ENCODE data around the gene CAMTA2. TPM values are rescaled to one million over a fixed set of nuclear protein-coding genes. Genes with fewer than 3 reads are reported as not detected.

CAMTA2 gene
- total and polyA plus RNA-seq, 3 experiments from 2014 or later, result 19.6 to 90.6 (median 85.6) TPM

GRCh38 chr17:4967539-4968485 is 19.7 kb downstream of the CAMTA2 start, which contains the start of gene SPAG7:
Gene SPAG7 (minus strand): TSS chr17:4967817. CDS start chr17:4967804, 13 bp downstream.
- H3K4me1 ChIP-seq (ENCODE audit: insufficient read depth, low read length), result peaks cover 20% of the 10 kb centered on the region
- peak; percentile 89 to 98 (median 95) for DNase-seq
- peak within 1 kb of the TSS; percentile 100 for H3K4me3 ChIP-seq (ENCODE audit: low read length)
- peaks cover 0 to 42% (median 3%) of the 10 kb centered on the region in 3 donors for H3K36me3 Mint-ChIP-seq
- H3K27me3 ChIP-seq (ENCODE audit: insufficient read depth, low read length, poor library complexity, severe bottlenecking), result no peaks in the 10 kb centered on the region
- H3K4me3 Mint-ChIP-seq, result no peak within 1 kb of the TSS
- H3K27ac ChIP-seq (ENCODE audit: low read depth, low read length), result peak within 1 kb of the TSS; percentile 76
- peaks cover 16 to 20% (median 20%) of the 10 kb centered on the region in 3 donors for H3K4me1 Mint-ChIP-seq
- no peaks in the 10 kb centered on the region for H3K27me3 Mint-ChIP-seq
- H3K9me3 Mint-ChIP-seq, result no peaks in the 10 kb centered on the region
- CTCF ChIA-PET, result interaction anchor here (1.0 to 5.1 kb wide), 24 partner anchors 12 to 264 kb away, joined by 3 to 34 read pairs (median 6); partner anchors contain the start of genes C17orf107, CAMTA2, CHRNE and ENO3
- no peaks in the 10 kb centered on the region for H3K9me3 ChIP-seq (ENCODE audit: low read length)
- H3K27ac Mint-ChIP-seq, result peak within 1 kb of the TSS in 4 of 8 donors; percentile 8 to 93 (median 82)
- peaks cover 7% of the 10 kb centered on the region for H3K36me3 ChIP-seq (ENCODE audit: insufficient read depth, low read length)
- POLR2A ChIA-PET, result interaction anchor here (0.7 to 5.2 kb wide), 17 partner anchors 10 to 824 kb away, joined by 3 to 187 read pairs (median 6); partner anchors contain the start of genes C17orf107, CAMTA2, CYB5D2 and ENO3

- peaks cover 0 to 34% (median 3%) of the 10 kb centered on the region in 3 donors for H3K36me3 Mint-ChIP-seq
- no peaks in the 10 kb centered on the region for H3K9me3 ChIP-seq (ENCODE audit: low read length)
Measured at GRCh38 chr17:4966844-4967538, 20.5 kb downstream of the CAMTA2 start.

GRCh38 chr17:4965311-4965986 is 22.0 kb downstream of the CAMTA2 start:
- DNase-seq, result no peak
- Histone ChIP-seq H3K9me3 (ENCODE audit: low read length) (no peaks in the 10 kb centered on the region), H3K4me1 (ENCODE audit: insufficient read depth, low read length) (peaks cover 20% of the 10 kb centered on the region), H3K27ac (ENCODE audit: low read depth, low read length) (no peak overlapping the region), H3K36me3 (ENCODE audit: insufficient read depth, low read length) (no peaks in the 10 kb centered on the region), H3K27me3 (ENCODE audit: insufficient read depth, low read length, poor library complexity, severe bottlenecking) (no peaks in the 10 kb centered on the region), H3K4me3 (ENCODE audit: low read length) (no peak overlapping the region)
- peak overlapping the region in 2 of 8 donors; percentile 63 to 84 for H3K27ac Mint-ChIP-seq
- peaks cover 0 to 30% (median 6%) of the 10 kb centered on the region in 3 donors for H3K36me3 Mint-ChIP-seq
- H3K4me3 Mint-ChIP-seq, result peak overlapping the region in 5 of 7 donors; percentile 13 to 60 (median 47)
- ChIA-PET POLR2A (interaction anchor here (2.1 to 5.2 kb wide), 4 partner anchors 15 to 66 kb away, joined by 6 to 187 read pairs (median 43); partner anchors contain the start of genes C17orf107, CAMTA2, ENO3 and PFN1), CTCF (interaction anchor here (1.0 to 5.1 kb wide), 8 partner anchors 9 to 98 kb away, joined by 3 to 34 read pairs (median 4); partner anchors contain the start of genes CHRNE, ENO3, PFN1 and RNF167)
- no peaks in the 10 kb centered on the region for H3K27me3 Mint-ChIP-seq
- peaks cover 13 to 16% (median 15%) of the 10 kb centered on the region in 3 donors for H3K4me1 Mint-ChIP-seq
- peaks cover 0 to 2% (median 0%) of the 10 kb centered on the region in 5 donors for H3K9me3 Mint-ChIP-seq

More at GRCh38 chr17:4966844-4967538, 20.5 kb downstream of the CAMTA2 start:
- Mint-ChIP-seq H3K9me3 (no peaks in the 10 kb centered on the region), H3K27ac (peak overlapping the region in 2 of 8 donors; percentile 8 to 80), H3K27me3 (no peaks in the 10 kb centered on the region), H3K4me3 (no peak overlapping the region), H3K4me1 (peaks cover 16 to 20% (median 20%) of the 10 kb centered on the region in 3 donors)
- ChIA-PET CTCF (interaction anchor here (0.6 to 5.1 kb wide), 25 partner anchors 11 to 264 kb away, joined by 3 to 34 read pairs (median 5); partner anchors contain the start of genes C17orf107, CAMTA2, CHRNE and ENO3), POLR2A (interaction anchor here (0.6 to 5.2 kb wide), 16 partner anchors 9 to 823 kb away, joined by 3 to 187 read pairs (median 6); partner anchors contain the start of genes C17orf107, CAMTA2, CHRNE and CYB5D2)
- Histone ChIP-seq H3K36me3 (ENCODE audit: insufficient read depth, low read length) (no peaks in the 10 kb centered on the region), H3K4me1 (ENCODE audit: insufficient read depth, low read length) (peaks cover 20% of the 10 kb centered on the region), H3K27ac (ENCODE audit: low read depth, low read length) (peak overlapping the region; percentile 76), H3K27me3 (ENCODE audit: insufficient read depth, low read length, poor library complexity, severe bottlenecking) (no peaks in the 10 kb centered on the region), H3K4me3 (ENCODE audit: low read length) (peak overlapping the region; percentile 100)
- DNase-seq, result peak; percentile 90 to 98 (median 97)

GRCh38 chr17:4960279-4960922 is 27.1 kb downstream of the CAMTA2 start:
- no peak overlapping the region for H3K27ac ChIP-seq (ENCODE audit: low read depth, low read length)
- ChIA-PET POLR2A (no interaction called here), CTCF (no interaction called here)
- peaks cover 0 to 36% (median 7%) of the 10 kb centered on the region in 3 donors for H3K36me3 Mint-ChIP-seq
- no peak overlapping the region for H3K4me3 ChIP-seq (ENCODE audit: low read length)
- H3K4me3 Mint-ChIP-seq, result peak overlapping the region in 1 of 7 donors; percentile 32
- peaks cover 3 to 15% (median 9%) of the 10 kb centered on the region in 3 donors for H3K4me1 Mint-ChIP-seq
- H3K9me3 Mint-ChIP-seq, result peaks cover 0 to 2% (median 0%) of the 10 kb centered on the region in 5 donors
- no peaks in the 10 kb centered on the region for H3K9me3 ChIP-seq (ENCODE audit: low read length)
- no peaks in the 10 kb centered on the region for H3K27me3 ChIP-seq (ENCODE audit: insufficient read depth, low read length, poor library complexity, severe bottlenecking)
- no peaks in the 10 kb centered on the region for H3K4me1 ChIP-seq (ENCODE audit: insufficient read depth, low read length)
- no peak for DNase-seq
- peak overlapping the region in 2 of 8 donors; percentile 38 to 81 for H3K27ac Mint-ChIP-seq
- H3K36me3 ChIP-seq (ENCODE audit: insufficient read depth, low read length), result peaks cover 3% of the 10 kb centered on the region
- H3K27me3 Mint-ChIP-seq, result no peaks in the 10 kb centered on the region

- no peak for DNase-seq
- Histone ChIP-seq H3K36me3 (ENCODE audit: insufficient read depth, low read length) (peaks cover 3% of the 10 kb centered on the region), H3K9me3 (ENCODE audit: low read length) (no peaks in the 10 kb centered on the region), H3K4me3 (ENCODE audit: low read length) (no peak overlapping the region), H3K27me3 (ENCODE audit: insufficient read depth, low read length, poor library complexity, severe bottlenecking) (no peaks in the 10 kb centered on the region), H3K4me1 (ENCODE audit: insufficient read depth, low read length) (no peaks in the 10 kb centered on the region), H3K27ac (ENCODE audit: low read depth, low read length) (no peak overlapping the region)
- peaks cover 0 to 2% (median 0%) of the 10 kb centered on the region in 5 donors for H3K9me3 Mint-ChIP-seq
- H3K4me1 Mint-ChIP-seq, result peaks cover 0 to 11% (median 6%) of the 10 kb centered on the region in 3 donors
- POLR2A ChIA-PET, result no interaction called here
- no peaks in the 10 kb centered on the region for H3K27me3 Mint-ChIP-seq
- H3K36me3 Mint-ChIP-seq, result peaks cover 0 to 33% (median 5%) of the 10 kb centered on the region in 3 donors
- no peak overlapping the region for H3K4me3 Mint-ChIP-seq
- H3K27ac Mint-ChIP-seq, result no peak overlapping the region
- CTCF ChIA-PET, result no interaction called here
Measured at GRCh38 chr17:4959261-4959965, 28.1 kb downstream of the CAMTA2 start.

GRCh38 chr17:4958102-4958501 is 29.4 kb downstream of the CAMTA2 start:
- Histone ChIP-seq H3K4me3 (ENCODE audit: low read length) (no peak overlapping the region), H3K9me3 (ENCODE audit: low read length) (no peaks in the 10 kb centered on the region), H3K36me3 (ENCODE audit: insufficient read depth, low read length) (peaks cover 3% of the 10 kb centered on the region), H3K27ac (ENCODE audit: low read depth, low read length) (no peak overlapping the region), H3K4me1 (ENCODE audit: insufficient read depth, low read length) (no peaks in the 10 kb centered on the region), H3K27me3 (ENCODE audit: insufficient read depth, low read length, poor library complexity, severe bottlenecking) (no peaks in the 10 kb centered on the region)
- Mint-ChIP-seq H3K9me3 (peaks cover 0 to 2% (median 0%) of the 10 kb centered on the region in 5 donors), H3K27me3 (no peaks in the 10 kb centered on the region), H3K4me3 (no peak overlapping the region), H3K4me1 (peaks cover 0 to 10% (median 6%) of the 10 kb centered on the region in 3 donors), H3K36me3 (peaks cover 0 to 30% (median 5%) of the 10 kb centered on the region in 3 donors), H3K27ac (no peak overlapping the region)
- DNase-seq, result no peak
- CTCF ChIA-PET, result interaction anchor here (1.2 to 3.0 kb wide), 2 partner anchors 49 to 168 kb away, joined by 3 to 8 read pairs; no protein-coding TSS in a partner anchor
- POLR2A ChIA-PET, result interaction anchor here (0.9 kb wide), 1 partner anchor 9 kb away, joined by 3 read pairs; no protein-coding TSS in a partner anchor

Data from CD8-positive, alpha-beta memory T cell (primary cell).